Mucosa of stomach (tissue), 1 donor: ENCODE measurements around the gene BNIPL.

Experiments used
- H3K27me3 ChIP-seq: one replicate; pipeline ENCODE4 v1.7.0; 2013; ENCODE audit warnings: mild to moderate bottlenecking, low read length; ENCODE audit not compliant: control insufficient read depth, insufficient read depth
- H3K36me3 ChIP-seq: one replicate; pipeline ENCODE4 v1.7.0; 2013; ENCODE audit warnings: low read length; ENCODE audit not compliant: control insufficient read depth, insufficient read depth
- H3K4me1 ChIP-seq: one replicate; pipeline ENCODE4 v1.7.0; 2013; ENCODE audit warnings: mild to moderate bottlenecking, low read length; ENCODE audit not compliant: control insufficient read depth, insufficient read depth
- H3K4me3 ChIP-seq: one replicate; pipeline ENCODE4 v1.7.0; 2013; ENCODE audit warnings: low read length
- H3K9ac ChIP-seq: one replicate; pipeline ENCODE4 v1.7.0; 2013; ENCODE audit warnings: mild to moderate bottlenecking, low read length, moderate library complexity
- H3K9me3 ChIP-seq: one replicate; pipeline ENCODE4 v1.7.0; 2013; ENCODE audit warnings: mild to moderate bottlenecking, low read length, moderate library complexity; ENCODE audit not compliant: control insufficient read depth
- donor health status: Pancreatic carcinoma.

The BNIPL gene

DNA sequence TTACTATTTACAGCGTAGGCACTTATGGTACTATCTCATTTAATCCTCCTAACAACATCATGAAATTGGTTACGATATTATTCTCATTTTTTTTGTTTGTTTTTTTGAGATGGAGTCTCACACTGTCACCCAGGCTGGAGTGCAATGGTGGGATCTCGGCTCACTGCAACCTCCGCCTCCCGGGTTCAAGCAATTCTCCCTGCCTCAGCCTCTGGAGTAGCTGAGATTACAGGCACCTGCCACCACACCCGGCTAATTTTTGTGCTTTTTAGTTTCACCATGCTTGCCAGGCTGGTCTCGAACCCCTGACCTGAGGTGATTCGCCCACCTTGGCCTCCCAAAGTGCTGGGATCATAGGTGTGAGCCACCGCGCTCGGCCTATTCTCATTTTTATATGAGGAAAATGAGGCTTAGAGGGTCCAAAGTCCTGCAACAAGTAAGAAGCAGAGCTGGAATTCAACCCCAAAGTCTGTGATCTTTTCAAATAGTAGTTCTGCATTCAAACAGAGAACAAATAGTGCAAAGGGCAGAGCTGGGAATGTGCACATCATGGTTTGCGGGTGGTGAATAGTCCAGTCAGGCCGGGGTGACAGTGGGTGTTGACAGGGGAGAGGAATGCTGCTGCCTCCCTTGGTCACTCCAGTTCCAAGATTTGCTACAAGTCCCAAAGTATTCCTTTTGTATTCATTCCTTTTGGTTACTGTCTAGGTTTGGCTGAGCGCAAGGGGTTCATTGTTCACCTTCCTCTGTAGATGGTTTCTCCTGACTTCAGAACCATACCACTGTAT is 23.5 kb upstream of the BNIPL start:
- H3K4me1 ChIP-seq = peaks cover 22% of the 10 kb centered on the region
- H3K9me3 ChIP-seq = no peaks in the 10 kb centered on the region
- no peak overlapping the region for H3K4me3 ChIP-seq
- H3K9ac ChIP-seq = peak overlapping the region; percentile 9
- no peaks in the 10 kb centered on the region for H3K36me3 ChIP-seq
- no peaks in the 10 kb centered on the region for H3K27me3 ChIP-seq

- H3K36me3 ChIP-seq = no peaks in the 10 kb centered on the region
- H3K4me1 ChIP-seq = peaks cover 20% of the 10 kb centered on the region
- H3K4me3 ChIP-seq = no peak overlapping the region
- H3K9me3 ChIP-seq = no peaks in the 10 kb centered on the region
- no peaks in the 10 kb centered on the region for H3K27me3 ChIP-seq
- peak overlapping the region; percentile 9 for H3K9ac ChIP-seq
Measured at GRCh38 chr1:151013518-151013917, 22.9 kb upstream of the BNIPL start.

DNA sequence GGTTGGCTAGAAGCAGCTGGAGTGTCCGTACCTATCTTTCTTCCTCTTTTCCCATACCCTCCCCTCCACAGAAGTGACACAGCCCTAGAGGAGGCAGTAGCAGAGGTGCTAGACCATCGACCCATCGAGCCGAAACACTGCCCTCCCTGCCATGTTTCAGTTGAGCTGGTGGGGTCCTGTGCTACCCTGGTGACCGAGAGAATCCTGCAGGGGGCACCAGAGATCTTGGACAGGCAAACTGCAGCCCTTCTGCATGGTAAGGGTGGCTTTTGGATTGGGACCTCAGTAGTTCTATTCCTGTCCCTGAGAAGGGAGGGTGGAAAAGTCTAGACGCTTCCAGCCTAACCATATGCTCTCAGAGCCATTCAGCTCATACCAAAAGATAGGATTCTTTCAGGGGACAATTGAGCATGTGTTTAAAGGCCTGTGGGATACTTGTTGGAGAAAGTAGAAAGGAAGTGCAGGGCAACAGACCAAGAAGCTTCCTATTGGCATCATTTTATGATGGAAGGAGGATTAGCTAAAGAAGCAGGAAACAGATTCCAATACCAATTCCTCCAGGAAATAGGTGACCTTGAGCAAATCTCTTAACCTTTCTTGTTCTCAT is 11.7 kb upstream of the BNIPL start:
- Histone ChIP-seq H3K27me3 (no peaks in the 10 kb centered on the region), H3K4me1 (peaks cover 7% of the 10 kb centered on the region), H3K9ac (peak overlapping the region; percentile 41), H3K9me3 (no peaks in the 10 kb centered on the region), H3K4me3 (no peak overlapping the region), H3K36me3 (no peaks in the 10 kb centered on the region)

DNA sequence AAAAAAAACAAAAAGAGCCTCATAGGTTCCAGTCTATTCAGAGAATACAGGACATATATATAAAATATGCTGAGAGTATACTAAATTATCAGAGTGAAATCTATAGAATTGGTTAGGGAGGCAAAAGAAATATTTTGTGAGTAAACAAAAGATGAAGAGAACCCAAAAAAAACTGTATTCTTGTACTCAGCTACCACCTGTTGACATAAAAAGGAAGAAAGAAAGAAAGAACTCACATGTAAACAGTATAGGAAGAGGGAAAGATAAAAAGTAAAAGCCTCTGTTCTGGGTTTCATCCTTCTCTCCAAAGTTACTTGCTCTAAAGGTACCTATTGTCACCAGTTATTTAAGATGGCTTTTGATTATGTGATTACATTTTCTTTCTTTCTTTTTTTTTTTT is 9.9 kb upstream of the BNIPL start:
- Histone ChIP-seq H3K27me3 (no peaks in the 10 kb centered on the region), H3K4me3 (no peak overlapping the region), H3K4me1 (peaks cover 7% of the 10 kb centered on the region), H3K9ac (no peak overlapping the region), H3K9me3 (no peaks in the 10 kb centered on the region), H3K36me3 (no peaks in the 10 kb centered on the region)

DNA sequence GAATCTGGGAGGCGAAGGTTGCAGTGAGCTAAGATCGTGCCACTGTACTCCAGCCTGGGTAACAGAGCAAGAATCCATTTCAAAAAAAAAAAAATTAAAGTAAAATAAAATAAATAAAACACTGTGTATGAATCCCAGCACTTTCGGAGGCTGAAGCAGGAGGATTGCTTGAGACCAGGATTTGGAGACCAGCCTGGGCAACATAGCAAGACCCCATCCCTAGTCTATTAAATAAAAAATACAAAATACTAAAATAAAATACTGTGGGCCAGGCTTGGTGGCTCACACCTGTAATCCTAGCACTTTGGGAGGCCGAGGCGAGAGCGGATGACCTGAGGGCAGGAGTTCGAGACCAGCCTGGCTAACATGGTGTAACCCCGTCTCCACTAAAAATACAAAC is 4.2 kb upstream of the BNIPL start:
- Histone ChIP-seq H3K9me3 (no peaks in the 10 kb centered on the region), H3K4me3 (no peak overlapping the region), H3K27me3 (no peaks in the 10 kb centered on the region), H3K36me3 (no peaks in the 10 kb centered on the region), H3K9ac (no peak overlapping the region), H3K4me1 (peaks cover 15% of the 10 kb centered on the region)

GRCh38 chr1:151035167-151035566 is 1.2 kb upstream of the BNIPL start:
- no peaks in the 10 kb centered on the region for H3K9me3 ChIP-seq
- no peak overlapping the region for H3K9ac ChIP-seq
- H3K4me3 ChIP-seq = no peak overlapping the region
- H3K4me1 ChIP-seq = peaks cover 15% of the 10 kb centered on the region
- no peaks in the 10 kb centered on the region for H3K36me3 ChIP-seq
- H3K27me3 ChIP-seq = no peaks in the 10 kb centered on the region

DNA sequence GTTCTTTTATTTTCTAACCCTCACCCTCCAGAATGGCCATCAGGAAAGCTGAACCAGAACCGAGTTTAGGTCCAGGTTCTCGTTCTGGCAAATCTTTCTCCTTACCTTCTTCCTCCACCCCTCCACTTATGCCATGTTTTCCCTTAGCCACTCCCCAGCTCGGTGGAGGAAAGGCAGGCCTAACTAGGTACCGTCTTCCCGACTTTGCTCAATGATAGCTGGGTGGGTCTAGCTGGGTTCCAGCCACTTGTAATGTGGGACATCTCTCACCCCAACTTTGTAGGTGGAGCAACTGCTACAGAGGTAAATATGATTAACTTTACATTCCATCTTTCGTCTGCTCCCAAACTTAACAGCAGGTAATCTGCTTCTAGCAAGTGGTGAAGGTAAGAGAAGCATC is 646 bp downstream of the BNIPL start:
- no peaks in the 10 kb centered on the region for H3K36me3 ChIP-seq
- no peak overlapping the region for H3K4me3 ChIP-seq
- H3K4me1 ChIP-seq = peaks cover 15% of the 10 kb centered on the region
- H3K9me3 ChIP-seq = no peaks in the 10 kb centered on the region
- H3K27me3 ChIP-seq = no peaks in the 10 kb centered on the region
- no peak overlapping the region for H3K9ac ChIP-seq

DNA sequence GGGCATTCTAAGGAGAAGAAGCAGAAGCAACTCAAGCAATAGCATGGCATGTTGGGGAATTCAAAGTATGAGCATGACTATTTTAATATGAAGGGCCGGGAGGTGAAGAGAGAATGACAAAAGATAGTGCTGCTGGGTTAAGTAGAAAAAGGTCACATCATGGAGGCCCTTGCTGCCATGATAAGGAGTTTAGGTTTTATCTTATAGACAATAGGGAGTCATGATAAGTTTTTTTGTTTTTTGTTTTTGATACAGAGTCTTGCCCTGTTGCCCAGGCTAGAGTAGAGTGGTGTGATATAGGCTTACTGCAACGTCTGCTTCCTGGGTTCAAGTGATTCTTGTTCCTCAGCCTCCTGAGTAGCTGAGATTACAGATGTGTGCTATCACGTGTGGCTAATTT is 3.1 kb downstream of the BNIPL start:
- H3K9ac ChIP-seq = no peak overlapping the region
- no peaks in the 10 kb centered on the region for H3K36me3 ChIP-seq

GRCh38 chr1:151043163-151043562 is 6.8 kb downstream of the BNIPL start:
- H3K9me3 ChIP-seq = no peaks in the 10 kb centered on the region
- no peaks in the 10 kb centered on the region for H3K36me3 ChIP-seq
- H3K9ac ChIP-seq = no peak overlapping the region
- no peak overlapping the region for H3K4me3 ChIP-seq
- no peaks in the 10 kb centered on the region for H3K27me3 ChIP-seq
- H3K4me1 ChIP-seq = peaks cover 7% of the 10 kb centered on the region

More for the DNA sequence above, 3.1 kb downstream of the BNIPL start:
- Histone ChIP-seq H3K9me3 (no peaks in the 10 kb centered on the region), H3K4me1 (peaks cover 15% of the 10 kb centered on the region), H3K4me3 (no peak overlapping the region), H3K27me3 (no peaks in the 10 kb centered on the region)

DNA sequence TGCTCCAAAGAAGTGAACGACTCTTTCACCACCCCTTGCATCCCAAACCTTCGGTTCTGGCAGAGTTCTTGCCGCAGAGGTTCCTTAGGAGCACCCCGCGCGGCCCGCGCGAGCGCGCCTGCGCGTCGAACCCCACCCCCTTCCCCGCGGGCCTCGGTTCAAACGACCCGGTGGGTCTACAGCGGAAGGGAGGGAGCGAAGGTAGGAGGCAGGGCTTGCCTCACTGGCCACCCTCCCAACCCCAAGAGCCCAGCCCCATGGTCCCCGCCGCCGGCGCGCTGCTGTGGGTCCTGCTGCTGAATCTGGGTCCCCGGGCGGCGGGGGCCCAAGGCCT is 11.2 kb downstream of the BNIPL start, which contains the start of gene C1orf56:
Gene C1orf56, plus strand, starts transcription at position 161 of the 334 bp plus-strand sequence. Its CDS starts 97 bp downstream, at position 258.
- H3K27me3 ChIP-seq = no peaks in the 10 kb centered on the region
- peak within 1 kb of the TSS; percentile 92 for H3K9ac ChIP-seq
- H3K9me3 ChIP-seq = no peaks in the 10 kb centered on the region
- H3K4me3 ChIP-seq = peak within 1 kb of the TSS; percentile 86
- no peaks in the 10 kb centered on the region for H3K36me3 ChIP-seq
- H3K4me1 ChIP-seq = peaks cover 20% of the 10 kb centered on the region

- Histone ChIP-seq H3K36me3 (no peaks in the 10 kb centered on the region), H3K27me3 (no peaks in the 10 kb centered on the region), H3K4me3 (peak overlapping the region; percentile 86), H3K4me1 (peaks cover 20% of the 10 kb centered on the region), H3K9ac (peak overlapping the region; percentile 92), H3K9me3 (no peaks in the 10 kb centered on the region)
Measured at GRCh38 chr1:151047925-151048644, 11.7 kb downstream of the BNIPL start.

DNA sequence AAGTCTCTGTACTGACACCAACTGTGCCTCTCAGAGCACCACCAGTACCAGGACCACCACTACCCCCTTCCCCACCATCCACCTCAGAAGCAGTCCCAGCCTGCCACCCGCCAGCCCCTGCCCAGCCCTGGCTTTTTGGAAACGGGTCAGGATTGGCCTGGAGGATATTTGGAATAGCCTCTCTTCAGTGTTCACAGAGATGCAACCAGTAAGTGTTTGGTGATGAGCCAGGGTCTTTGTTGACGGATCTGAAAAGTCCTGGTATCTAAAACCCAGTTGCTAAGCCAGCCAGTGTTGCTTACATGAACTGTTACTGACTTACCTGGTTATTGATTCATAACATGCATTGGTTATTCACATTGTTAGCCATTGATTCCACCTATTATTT is 12.3 kb downstream of the BNIPL start:
- Histone ChIP-seq H3K4me1 (peaks cover 20% of the 10 kb centered on the region), H3K9me3 (no peaks in the 10 kb centered on the region), H3K36me3 (no peaks in the 10 kb centered on the region), H3K27me3 (no peaks in the 10 kb centered on the region), H3K9ac (peak overlapping the region; percentile 92), H3K4me3 (peak overlapping the region; percentile 86)
